Endothelial cell of umbilical vein (primary cell): ENCODE measurements around the gene DDR2. TPM values are rescaled to one million over a fixed set of nuclear protein-coding genes. Genes with fewer than 3 reads are reported as not detected.

Source experiments
- BruUV-seq: library from RNA; stranded (reverse); fragments of 400-500 nt; replicated peaks from 2 replicates; lab custom pipeline; 2021; lab: Mats Ljungman, UMichigan
- CTCF ChIA-PET: fragments of 300-600, 350-600 bp; sonication (Branson Sonifier 250); formaldehyde crosslinking; loops from one replicate; lab custom pipeline; 2021; ENCODE audit warnings: antibody characterized with exemption, inconsistent platforms; lab: Charles Lee
- POLR2A ChIA-PET: fragments of 300-600, 350-600 bp; sonication (Branson Sonifier 250); formaldehyde crosslinking; loops from one replicate; lab custom pipeline; 2021; ENCODE audit warnings: antibody characterized with exemption, inconsistent platforms; lab: Charles Lee
- DNase-seq: peaks from one replicate; pipeline ENCODE4 v3.0.0-alpha.2; 2011; ENCODE audit warnings: low read depth, low spot score
- FAIRE-seq: peaks from 2 replicates; lab custom pipeline; 2011; peaks lifted over from hg19 to GRCh38; lab: Jason Lieb, UNC
- H2AFZ ChIP-seq: 2 replicates; pipeline ENCODE4 v1.6.0; 2012; ENCODE audit warnings: low read depth, low read length, control low read depth, inconsistent platforms
- H3K27ac ChIP-seq: 2 replicates; pipeline ENCODE4 v1.5.1; 2011; ENCODE audit warnings: low read depth, mild to moderate bottlenecking, control low read depth, low read length, moderate library complexity; ENCODE audit not compliant: insufficient read depth
- H3K27me3 ChIP-seq, 2 experiments: 2 replicates each; pipeline versions ENCODE4 v1.6.0 to v1.6.1; 2011; ENCODE audit warnings: low read length in 2 of 2, mixed read lengths in 1 of 2; ENCODE audit not compliant: control insufficient read depth in 2 of 2, insufficient read depth in 2 of 2
- H3K36me3 ChIP-seq, 2 experiments: 2 replicates in 1 of 2; 3 replicates in 1 of 2; pipeline ENCODE4 v1.5.1; 2011; ENCODE audit warnings: low read length in 2 of 2, mild to moderate bottlenecking in 1 of 2, moderate library complexity in 1 of 2; ENCODE audit not compliant: control insufficient read depth in 2 of 2, insufficient read depth in 2 of 2; ENCODE audit errors: extremely low read depth in 1 of 2
- H3K4me1 ChIP-seq: 3 replicates; pipeline ENCODE4 v1.5.1; 2011; ENCODE audit warnings: mild to moderate bottlenecking, low read length; ENCODE audit not compliant: control insufficient read depth, insufficient read depth; ENCODE audit errors: extremely low read depth
- H3K4me2 ChIP-seq: 2 replicates; pipeline ENCODE4 v1.6.1; 2011; ENCODE audit warnings: low read length, control low read depth, mixed read lengths; ENCODE audit not compliant: insufficient read depth
- H3K4me3 ChIP-seq, 3 experiments: fragments of 200-600 bp in 1 of 3; sonication (generic), shearing (Covaris generic) in 1 of 3; replicated peaks in 1 of 3; 2 replicates each; pipeline ENCODE4 v1.5.1; 2011 to 2016; ENCODE audit warnings: control low read depth in 3 of 3, low read length in 3 of 3, mild to moderate bottlenecking in 2 of 3, inconsistent platforms in 1 of 3, low read depth in 1 of 3, moderate library complexity in 1 of 3; ENCODE audit not compliant: insufficient read depth in 1 of 3
- H3K79me2 ChIP-seq: 2 replicates; pipeline ENCODE4 v1.6.0; 2012; ENCODE audit warnings: low read length, inconsistent platforms; ENCODE audit not compliant: control insufficient read depth, insufficient read depth
- H3K9ac ChIP-seq: replicated peaks from 2 replicates; pipeline ENCODE3; 2011; ENCODE audit warnings: low read length, control low read depth; ENCODE audit not compliant: insufficient read depth; ENCODE audit errors: extremely low read depth
- H3K9me1 ChIP-seq: replicated peaks from 3 replicates; pipeline ENCODE4 v1.6.0; 2011; ENCODE audit warnings: mild to moderate bottlenecking, low read length; ENCODE audit not compliant: control insufficient read depth, insufficient read depth; ENCODE audit errors: extremely low read depth
- H3K9me3 ChIP-seq: replicated peaks from 2 replicates; pipeline ENCODE4 v1.5.1; 2012; ENCODE audit warnings: low read length, inconsistent platforms; ENCODE audit not compliant: control insufficient read depth, insufficient read depth
- H4K20me1 ChIP-seq: replicated peaks from 2 replicates; pipeline ENCODE3; 2011; ENCODE audit warnings: mild to moderate bottlenecking, low read length; ENCODE audit not compliant: control insufficient read depth, insufficient read depth; ENCODE audit errors: extremely low read depth
- EZH2 ChIP-seq: IDR thresholded peaks from 2 replicates; pipeline ENCODE4 v1.6.1; 2012; ENCODE audit warnings: borderline replicate concordance, low read depth, mild to moderate bottlenecking, moderate library complexity, low read length, inconsistent platforms; ENCODE audit not compliant: severe bottlenecking
- FOS ChIP-seq: IDR thresholded peaks from 2 replicates; pipeline ENCODE4 v1.6.1; 2011; ENCODE audit warnings: mild to moderate bottlenecking, low read length, moderate library complexity, borderline replicate concordance; ENCODE audit not compliant: insufficient read depth
- GATA2 ChIP-seq: IDR thresholded peaks from 2 replicates; pipeline ENCODE4 v1.7.0; 2011; ENCODE audit warnings: low read depth, mild to moderate bottlenecking, moderate library complexity, mixed read lengths, low read length; ENCODE audit not compliant: insufficient read length, insufficient read depth
- JUN ChIP-seq: IDR thresholded peaks from 2 replicates; pipeline ENCODE4 v1.6.1; 2011; ENCODE audit warnings: borderline replicate concordance, low read depth; ENCODE audit not compliant: insufficient read length, insufficient read depth
- POLR2A ChIP-seq: IDR thresholded peaks from 2 replicates; pipeline ENCODE4 v1.6.1; 2012; ENCODE audit warnings: low read depth, mild to moderate bottlenecking, control low read depth, low read length
- POLR2AphosphoS5 ChIP-seq: IDR thresholded peaks from 2 replicates; pipeline ENCODE4 v1.6.1; 2012; ENCODE audit warnings: low read depth, mild to moderate bottlenecking, control low read depth, low read length, moderate library complexity; ENCODE audit not compliant: insufficient read depth
- dilution Hi-C: fragments of 300-500 bp; cut with MboI; formaldehyde crosslinking; loops from one replicate; pipeline ENCODE4 v1.15.0; 2019; ENCODE audit warnings: low sequenced_read_pairs; ENCODE audit not compliant: extremely low pct_ligation_motif_present
- intact Hi-C: fragments of 100-400 bp; cut with micrococcal nuclease; formaldehyde crosslinking; loops from one replicate; pipeline ENCODE4 v1.10.0; 2022
- polyA plus RNA-seq, 4 experiments: library from polyadenylated mRNA; depleted of rRNA in 3 of 4; stranded (reverse) in 3 of 4; unstranded in 1 of 4; fragments of >200 nt; gene quantifications; 2 replicates each; pipeline versions ENCODE4 v1.2.1 to v1.2.3, GENCODE V29; 2011 to 2012; ENCODE audit warnings: missing spikeins in 1 of 4
- total RNA-seq: library from RNA; stranded (reverse); gene quantifications from 2 replicates; pipeline ENCODE4 v1.2.3, GENCODE V29; 2021
- TF ChIP-seq, protein P1 (sequence below): IDR thresholded peaks from 2 replicates; pipeline ENCODE4 v1.6.1; 2011; ENCODE audit not compliant: insufficient read depth, insufficient read length
- TF ChIP-seq, protein P2 (sequence below), 2 donors: IDR thresholded peaks; 1 replicate in 1 of 2; 2 replicates in 1 of 2; pipeline ENCODE4 v1.5.1; 2011; ENCODE audit warnings: low read length in 2 of 2, mild to moderate bottlenecking in 2 of 2, moderate library complexity in 2 of 2, control low read depth in 1 of 2, inconsistent platforms in 1 of 2, low read depth in 1 of 2; ENCODE audit not compliant: insufficient read depth in 1 of 2; ENCODE audit errors: extremely low read depth in 1 of 2

The DDR2 gene
- total and polyA plus RNA-seq, 2 donors (not counting 3 experiments of a cell fraction or from before 2014, with no cell fraction given), result 27.8 to 30.8 TPM

DNA sequence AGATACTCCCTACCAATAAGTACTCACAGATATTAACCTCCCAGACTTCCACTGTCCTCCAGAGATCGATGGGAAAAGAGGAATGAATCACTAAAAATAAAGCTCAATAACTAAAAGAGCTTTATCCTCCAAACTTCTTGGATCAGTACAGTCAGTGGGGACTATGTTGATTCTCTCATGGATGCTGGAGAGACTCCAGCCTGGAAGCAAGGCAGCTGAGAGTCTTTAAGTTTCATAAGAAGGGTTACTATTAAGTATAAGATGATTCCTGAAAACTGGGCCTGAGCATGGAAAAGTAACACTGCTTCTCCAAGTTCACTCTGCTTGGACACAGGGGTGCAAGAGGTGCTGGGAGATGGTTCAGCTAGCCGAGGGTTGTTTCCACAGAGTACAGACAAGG lies 6.2 kb upstream of the DDR2 start:
- Histone ChIP-seq H4K20me1 (no peaks in the 10 kb centered on the region), H3K9me3 (no peaks in the 10 kb centered on the region), H3K79me2 (no peaks in the 10 kb centered on the region), H3K27me3 (no peaks in the 10 kb centered on the region), H3K9me1 (no peaks in the 10 kb centered on the region), H3K36me3 (no peaks in the 10 kb centered on the region), H3K9ac (no peak overlapping the region), H3K4me3 (no peak overlapping the region), H2AFZ (peak overlapping the region; percentile 78), H3K4me2 (no peak overlapping the region), H3K27ac (no peak overlapping the region), H3K4me1 (peaks cover 22% of the 10 kb centered on the region)
- FAIRE-seq, result no peak
- POLR2A ChIA-PET, result no interaction called here
- CTCF ChIA-PET, result interaction anchor here (0.7 to 1.9 kb wide), 3 partner anchors 8 to 174 kb away, joined by 5 to 14 read pairs (median 5); no protein-coding TSS in a partner anchor
- intact Hi-C loops (loop anchor here (5.0 kb wide), 1 partner anchor 274 kb away; no protein-coding TSS in a partner anchor), dilution Hi-C loops (no loop called here)
- no peak for TF ChIP-seq GATA2
- TF ChIP-seq FOS, result no peak
- no peak for TF ChIP-seq JUN
- BruUV-seq, result no TSS peak
- no peak for DNase-seq

DNA sequence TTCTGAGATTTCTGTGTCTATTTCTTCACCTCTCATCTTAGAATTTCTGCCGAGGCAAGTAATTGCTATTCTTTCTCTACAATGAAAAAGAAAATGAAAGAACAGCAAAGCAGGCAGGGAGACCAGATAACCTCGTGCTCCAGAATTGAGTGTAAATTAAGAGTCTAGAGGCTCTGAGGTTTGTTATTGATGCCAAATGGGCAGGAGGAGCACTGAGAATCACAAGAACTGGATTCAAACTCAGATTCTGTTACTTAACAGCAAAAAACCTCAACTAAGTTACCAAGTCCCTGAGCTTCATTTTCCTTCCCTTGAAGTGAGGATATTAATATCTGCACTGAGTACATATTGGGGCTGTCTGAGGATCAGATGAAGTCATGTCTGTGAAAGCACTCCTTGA lies 5.5 kb upstream of the DDR2 start:
- Histone ChIP-seq H3K27me3 (no peaks in the 10 kb centered on the region), H4K20me1 (no peaks in the 10 kb centered on the region), H3K9me1 (no peaks in the 10 kb centered on the region), H3K4me2 (peak overlapping the region; percentile 35), H3K79me2 (no peaks in the 10 kb centered on the region), H3K4me1 (peaks cover 28% of the 10 kb centered on the region), H3K4me3 (no peak overlapping the region), H2AFZ (peak overlapping the region; percentile 78), H3K36me3 (no peaks in the 10 kb centered on the region), H3K27ac (no peak overlapping the region), H3K9ac (no peak overlapping the region), H3K9me3 (no peaks in the 10 kb centered on the region)
- CTCF ChIA-PET, result interaction anchor here (1.7 to 1.9 kb wide), 2 partner anchors 9 to 13 kb away, joined by 5 to 14 read pairs; no protein-coding TSS in a partner anchor
- POLR2A ChIA-PET, result no interaction called here
- peak; percentile 47 for FAIRE-seq
- no peak for TF ChIP-seq JUN
- TF ChIP-seq, protein P1, sequence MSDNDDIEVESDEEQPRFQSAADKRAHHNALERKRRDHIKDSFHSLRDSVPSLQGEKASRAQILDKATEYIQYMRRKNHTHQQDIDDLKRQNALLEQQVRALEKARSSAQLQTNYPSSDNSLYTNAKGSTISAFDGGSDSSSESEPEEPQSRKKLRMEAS, result no peak
- TF ChIP-seq GATA2, result no peak
- no peak for TF ChIP-seq POLR2AphosphoS5
- TF ChIP-seq FOS, result no peak
- TF ChIP-seq, protein P2, sequence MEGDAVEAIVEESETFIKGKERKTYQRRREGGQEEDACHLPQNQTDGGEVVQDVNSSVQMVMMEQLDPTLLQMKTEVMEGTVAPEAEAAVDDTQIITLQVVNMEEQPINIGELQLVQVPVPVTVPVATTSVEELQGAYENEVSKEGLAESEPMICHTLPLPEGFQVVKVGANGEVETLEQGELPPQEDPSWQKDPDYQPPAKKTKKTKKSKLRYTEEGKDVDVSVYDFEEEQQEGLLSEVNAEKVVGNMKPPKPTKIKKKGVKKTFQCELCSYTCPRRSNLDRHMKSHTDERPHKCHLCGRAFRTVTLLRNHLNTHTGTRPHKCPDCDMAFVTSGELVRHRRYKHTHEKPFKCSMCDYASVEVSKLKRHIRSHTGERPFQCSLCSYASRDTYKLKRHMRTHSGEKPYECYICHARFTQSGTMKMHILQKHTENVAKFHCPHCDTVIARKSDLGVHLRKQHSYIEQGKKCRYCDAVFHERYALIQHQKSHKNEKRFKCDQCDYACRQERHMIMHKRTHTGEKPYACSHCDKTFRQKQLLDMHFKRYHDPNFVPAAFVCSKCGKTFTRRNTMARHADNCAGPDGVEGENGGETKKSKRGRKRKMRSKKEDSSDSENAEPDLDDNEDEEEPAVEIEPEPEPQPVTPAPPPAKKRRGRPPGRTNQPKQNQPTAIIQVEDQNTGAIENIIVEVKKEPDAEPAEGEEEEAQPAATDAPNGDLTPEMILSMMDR (IDR thresholded peaks at IDR 0.05; ENCODE audit: extremely low read depth in 1 of 2, insufficient read depth in 1 of 2, low read depth in 1 of 2, low read length in 2 of 2), result no peak
- TF ChIP-seq EZH2, result no peak
- no peak for TF ChIP-seq POLR2A
- no TSS peak for BruUV-seq
- dilution Hi-C loops, result no loop called here
- intact Hi-C loops, result loop anchor here (5.0 kb wide), 1 partner anchor 274 kb away; no protein-coding TSS in a partner anchor
- peak; percentile 26 for DNase-seq
